ENCODE results near the gene MTF2.

MTF2 gene

GRCh38 chr1:93083979-93084378 lies 4.9 kb downstream of the MTF2 start:
- no peak for DNase-seq (ENCODE audit: low read depth, low spot score)

GRCh38 chr1:93087532-93087931 lies 8.4 kb downstream of the MTF2 start:
- DNase-seq (ENCODE audit: low read depth, low spot score), result no peak

- no peak for DNase-seq (ENCODE audit: low read depth, low spot score)
Measured at GRCh38 chr1:93093332-93094006, 14.4 kb downstream of the MTF2 start.

- no peak for DNase-seq (ENCODE audit: low read depth, low spot score)
Measured at GRCh38 chr1:93095804-93096585, 16.9 kb downstream of the MTF2 start.

- no peak for DNase-seq (ENCODE audit: low read depth, low spot score)
Measured at GRCh38 chr1:93102142-93102541, 23.1 kb downstream of the MTF2 start.

- DNase-seq (ENCODE audit: low read depth, low spot score), result no peak
Measured at GRCh38 chr1:93106226-93106625, 27.1 kb downstream of the MTF2 start.

- no peak for DNase-seq (ENCODE audit: low read depth, low spot score)
Measured at GRCh38 chr1:93107395-93107794, 28.3 kb downstream of the MTF2 start.

GRCh38 chr1:93108335-93108734 lies 29.3 kb downstream of the MTF2 start:
- DNase-seq (ENCODE audit: low read depth, low spot score), result no peak

GRCh38 chr1:93109578-93109977 lies 30.5 kb downstream of the MTF2 start:
- no peak for DNase-seq (ENCODE audit: low read depth, low spot score)

GRCh38 chr1:93111065-93111464 lies 32.0 kb downstream of the MTF2 start:
- no peak for DNase-seq (ENCODE audit: low read depth, low spot score)

- no peak for DNase-seq (ENCODE audit: low read depth, low spot score)
Measured at GRCh38 chr1:93111561-93111960, 32.5 kb downstream of the MTF2 start.

GRCh38 chr1:93113127-93113526 lies 34.0 kb downstream of the MTF2 start:
- DNase-seq (ENCODE audit: low read depth, low spot score), result no peak

- no peak for DNase-seq (ENCODE audit: low read depth, low spot score)
Measured at GRCh38 chr1:93114391-93114790, 35.3 kb downstream of the MTF2 start.

GRCh38 chr1:93120614-93121013 lies 41.5 kb downstream of the MTF2 start:
- DNase-seq (ENCODE audit: low read depth, low spot score), result no peak

- DNase-seq (ENCODE audit: low read depth, low spot score), result no peak
Measured at GRCh38 chr1:93123201-93123783, 44.2 kb downstream of the MTF2 start.

GRCh38 chr1:93124556-93125355 lies 45.7 kb downstream of the MTF2 start:
- DNase-seq (ENCODE audit: low read depth, low spot score), result no peak

- DNase-seq (ENCODE audit: low read depth, low spot score), result no peak
Measured at GRCh38 chr1:93129507-93130099, 50.5 kb downstream of the MTF2 start.

- no peak for DNase-seq (ENCODE audit: low read depth, low spot score)
Measured at GRCh38 chr1:93132638-93133037, 53.6 kb downstream of the MTF2 start.

GRCh38 chr1:93136445-93136844 lies 57.4 kb downstream of the MTF2 start:
- no peak for DNase-seq (ENCODE audit: low read depth, low spot score)

- DNase-seq (ENCODE audit: low read depth, low spot score), result no peak
Measured at GRCh38 chr1:93137604-93138292, 58.7 kb downstream of the MTF2 start.

- no peak for DNase-seq (ENCODE audit: low read depth, low spot score)
Measured at GRCh38 chr1:93140106-93140505, 61.0 kb downstream of the MTF2 start.

Data from iPS DF 19.7 (cell line).